Mononuclear cell (primary cell): Measurements from ENCODE around the gene PUS10. TPM values are rescaled to one million over a fixed set of nuclear protein-coding genes. Genes with fewer than 3 reads are reported as not detected.
"Not testable (repeated sequence)": the region's sequence is repeated elsewhere in the genome, so short reads cannot be mapped to it uniquely, and the experiment has no call there.

Experiments used
- H3K27me3 ChIP-seq: 2 replicates; pipeline ENCODE4 v1.6.0; 2011; ENCODE audit warnings: low read length, control low read depth; ENCODE audit not compliant: insufficient read depth
- H3K4me1 ChIP-seq: 2 replicates; pipeline ENCODE4 v1.5.1; 2011; ENCODE audit warnings: mild to moderate bottlenecking, low read length, control low read depth; ENCODE audit not compliant: insufficient read depth
- H3K4me3 ChIP-seq: 2 replicates; pipeline ENCODE4 v1.5.1; 2011; ENCODE audit warnings: mild to moderate bottlenecking, low read length, moderate library complexity
- H3K9me3 ChIP-seq: 2 replicates; pipeline ENCODE4 v1.5.1; 2011; ENCODE audit warnings: low read depth, mild to moderate bottlenecking, control low read depth, low read length
- total RNA-seq: library from RNA; depleted of rRNA; stranded (reverse); fragments of >200 nt; gene quantifications from one replicate; pipeline ENCODE4 v1.2.3, GENCODE V29; 2012

The PUS10 gene
- total RNA-seq, 1 donor, result 3.6 TPM

- no peaks in the 10 kb centered on the region for H3K27me3 ChIP-seq
- H3K4me1 ChIP-seq, result peaks cover 25% of the 10 kb centered on the region
- H3K9me3 ChIP-seq, result no peaks in the 10 kb centered on the region
- H3K4me3 ChIP-seq, result no peak overlapping the region
Observed at GRCh38 chr2:60939622-60940021, 78.4 kb downstream of the PUS10 start.

- Histone ChIP-seq H3K4me1 (peaks cover 27% of the 10 kb centered on the region), H3K4me3 (no peak overlapping the region), H3K27me3 (no peaks in the 10 kb centered on the region), H3K9me3 (no peaks in the 10 kb centered on the region)
Observed at GRCh38 chr2:60938301-60938700, 79.8 kb downstream of the PUS10 start.

- peaks cover 27% of the 10 kb centered on the region for H3K4me1 ChIP-seq
- no peaks in the 10 kb centered on the region for H3K27me3 ChIP-seq
- H3K9me3 ChIP-seq, result no peaks in the 10 kb centered on the region
- H3K4me3 ChIP-seq, result no peak overlapping the region
Observed at GRCh38 chr2:60936757-60937156, 81.3 kb downstream of the PUS10 start.

- Histone ChIP-seq H3K9me3 (no peaks in the 10 kb centered on the region), H3K4me1 (peaks cover 27% of the 10 kb centered on the region), H3K27me3 (no peaks in the 10 kb centered on the region), H3K4me3 (no peak overlapping the region)
Observed at GRCh38 chr2:60934165-60934722, 83.8 kb downstream of the PUS10 start.

GRCh38 chr2:60932954-60933353 is 85.1 kb downstream of the PUS10 start:
- no peaks in the 10 kb centered on the region for H3K27me3 ChIP-seq
- peaks cover 24% of the 10 kb centered on the region for H3K4me1 ChIP-seq

GRCh38 chr2:60932061-60932460 is 86.0 kb downstream of the PUS10 start:
- not testable (repeated sequence) for H3K4me3 ChIP-seq, H3K9me3 ChIP-seq, H3K27me3 ChIP-seq
- H3K4me1 ChIP-seq, result peaks cover 23% of the 10 kb centered on the region

More at GRCh38 chr2:60932954-60933353, 85.1 kb downstream of the PUS10 start:
- H3K4me3 ChIP-seq, result no peak overlapping the region
- no peaks in the 10 kb centered on the region for H3K9me3 ChIP-seq

GRCh38 chr2:60926741-60927552 is 91.1 kb downstream of the PUS10 start:
- Histone ChIP-seq H3K4me3 (no peak overlapping the region), H3K27me3 (no peaks in the 10 kb centered on the region), H3K9me3 (no peaks in the 10 kb centered on the region), H3K4me1 (peaks cover 30% of the 10 kb centered on the region)

GRCh38 chr2:60925994-60926740 is 91.9 kb downstream of the PUS10 start:
- Histone ChIP-seq H3K27me3 (no peaks in the 10 kb centered on the region), H3K4me1 (peaks cover 30% of the 10 kb centered on the region), H3K4me3 (no peak overlapping the region), H3K9me3 (no peaks in the 10 kb centered on the region)

GRCh38 chr2:60907329-60907728 is 110.7 kb downstream of the PUS10 start:
- no peak overlapping the region for H3K4me3 ChIP-seq
- no peaks in the 10 kb centered on the region for H3K9me3 ChIP-seq
- H3K4me1 ChIP-seq, result no peaks in the 10 kb centered on the region
- H3K27me3 ChIP-seq, result no peaks in the 10 kb centered on the region

- no peaks in the 10 kb centered on the region for H3K4me1 ChIP-seq
- H3K9me3 ChIP-seq, result no peaks in the 10 kb centered on the region
- H3K4me3 ChIP-seq, result no peak overlapping the region
- no peaks in the 10 kb centered on the region for H3K27me3 ChIP-seq
Observed at GRCh38 chr2:60906395-60906794, 111.7 kb downstream of the PUS10 start.

GRCh38 chr2:60905867-60906266 is 112.2 kb downstream of the PUS10 start:
- H3K4me3 ChIP-seq, H3K9me3 ChIP-seq, H3K4me1 ChIP-seq, H3K27me3 ChIP-seq: not testable (repeated sequence)

- not testable (repeated sequence) for H3K4me3 ChIP-seq, H3K27me3 ChIP-seq, H3K9me3 ChIP-seq, H3K4me1 ChIP-seq
Observed at GRCh38 chr2:60901296-60901695, 116.8 kb downstream of the PUS10 start.

- no peak overlapping the region for H3K4me3 ChIP-seq
- no peaks in the 10 kb centered on the region for H3K27me3 ChIP-seq
- H3K9me3 ChIP-seq, result no peaks in the 10 kb centered on the region
- H3K4me1 ChIP-seq, result no peaks in the 10 kb centered on the region
Observed at GRCh38 chr2:60899892-60900249, 118.2 kb downstream of the PUS10 start.

GRCh38 chr2:60899230-60899891 is 118.7 kb downstream of the PUS10 start:
- no peaks in the 10 kb centered on the region for H3K4me1 ChIP-seq
- H3K27me3 ChIP-seq, result no peaks in the 10 kb centered on the region
- H3K9me3 ChIP-seq, result no peaks in the 10 kb centered on the region
- no peak overlapping the region for H3K4me3 ChIP-seq

- no peak overlapping the region for H3K4me3 ChIP-seq
- H3K9me3 ChIP-seq, result no peaks in the 10 kb centered on the region
- no peaks in the 10 kb centered on the region for H3K4me1 ChIP-seq
- H3K27me3 ChIP-seq, result no peaks in the 10 kb centered on the region
Observed at GRCh38 chr2:60898567-60898966, 119.5 kb downstream of the PUS10 start.
